Measurements from ENCODE around the gene BABAM1. TPM values are rescaled to one million over a fixed set of nuclear protein-coding genes. Genes with fewer than 3 reads are reported as not detected.

Gene BABAM1
- total RNA-seq, 4 donors from 2014 or later: 54.6 to 66.8 (median 63.7) TPM

DNA sequence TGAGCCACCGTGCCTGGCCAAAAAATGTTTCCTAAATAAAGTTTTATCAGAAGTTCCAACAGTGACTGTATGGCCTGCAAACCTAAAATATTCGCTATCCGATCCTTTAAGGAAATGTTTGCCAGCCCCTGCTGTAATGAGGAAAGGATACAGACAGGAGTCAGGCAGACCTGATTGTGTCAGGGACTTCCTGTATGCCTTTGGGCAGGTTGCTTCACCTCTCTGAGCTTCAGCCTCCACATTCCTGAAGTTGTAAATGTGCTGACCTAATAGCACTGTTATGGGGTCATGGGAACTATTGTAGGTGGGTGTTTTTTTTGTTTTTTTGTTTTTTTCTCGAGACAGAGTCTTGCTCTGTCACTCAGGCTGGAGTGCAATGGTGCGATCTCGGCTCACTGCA lies 29.7 kb downstream of the BABAM1 start:
- 87% methylated on average over 6 of the region's 6 CpGs for WGBS
- H3K4me3 ChIP-seq: no peak overlapping the region
- H3K36me3 ChIP-seq: peaks cover 6% of the 10 kb centered on the region
- no peak for DNase-seq (ENCODE audit: low spot score in 2 of 2)
- H3K27ac ChIP-seq: no peak overlapping the region
- no peaks in the 10 kb centered on the region for H3K27me3 ChIP-seq
- TF ChIP-seq POLR2A (IDR thresholded peaks at IDR 0.05): no peak
- no peak for TF ChIP-seq POLR2AphosphoS5 (IDR thresholded peaks at IDR 0.05)
- peaks cover 16% of the 10 kb centered on the region for H3K4me1 ChIP-seq
- H3K9me3 ChIP-seq: no peaks in the 10 kb centered on the region

DNA sequence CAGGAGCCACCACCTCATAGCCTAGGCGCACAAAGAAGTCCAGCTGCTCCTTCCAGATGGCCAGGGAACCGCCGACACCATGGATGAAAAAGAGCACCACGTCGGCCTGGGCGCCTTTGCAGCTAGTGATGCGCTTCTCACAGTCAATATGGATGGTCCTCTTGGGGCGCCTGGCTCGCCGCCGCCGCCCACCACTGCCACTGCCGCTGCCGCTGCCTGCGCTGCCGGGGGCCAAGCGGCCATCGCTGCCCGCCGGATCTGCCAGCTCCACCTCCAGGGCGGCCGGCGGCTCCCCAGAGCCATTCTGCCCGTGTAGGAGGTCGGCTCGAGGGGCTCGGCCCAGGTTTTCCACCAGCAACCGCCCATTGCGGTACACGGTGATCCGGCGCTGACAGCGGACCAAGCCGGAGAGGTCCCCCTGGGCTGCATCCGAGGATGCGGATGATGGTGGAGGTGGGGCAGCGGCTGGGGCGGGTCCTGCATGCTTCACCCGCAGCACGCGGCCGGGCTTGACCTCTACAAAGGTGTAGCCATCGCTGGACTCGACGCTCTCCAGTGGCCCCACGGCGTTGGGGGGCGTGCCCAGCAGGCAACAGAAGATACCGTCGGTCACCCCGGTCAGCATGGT lies 33.9 kb downstream of the BABAM1 start:
- Histone ChIP-seq H3K36me3 (peaks cover 6% of the 10 kb centered on the region), H3K4me3 (no peak overlapping the region), H3K27ac (no peak overlapping the region), H3K9me3 (no peaks in the 10 kb centered on the region), H3K4me1 (peaks cover 38% of the 10 kb centered on the region), H3K27me3 (no peaks in the 10 kb centered on the region)
- no peak for TF ChIP-seq POLR2A (IDR thresholded peaks at IDR 0.05)
- TF ChIP-seq, protein P1, sequence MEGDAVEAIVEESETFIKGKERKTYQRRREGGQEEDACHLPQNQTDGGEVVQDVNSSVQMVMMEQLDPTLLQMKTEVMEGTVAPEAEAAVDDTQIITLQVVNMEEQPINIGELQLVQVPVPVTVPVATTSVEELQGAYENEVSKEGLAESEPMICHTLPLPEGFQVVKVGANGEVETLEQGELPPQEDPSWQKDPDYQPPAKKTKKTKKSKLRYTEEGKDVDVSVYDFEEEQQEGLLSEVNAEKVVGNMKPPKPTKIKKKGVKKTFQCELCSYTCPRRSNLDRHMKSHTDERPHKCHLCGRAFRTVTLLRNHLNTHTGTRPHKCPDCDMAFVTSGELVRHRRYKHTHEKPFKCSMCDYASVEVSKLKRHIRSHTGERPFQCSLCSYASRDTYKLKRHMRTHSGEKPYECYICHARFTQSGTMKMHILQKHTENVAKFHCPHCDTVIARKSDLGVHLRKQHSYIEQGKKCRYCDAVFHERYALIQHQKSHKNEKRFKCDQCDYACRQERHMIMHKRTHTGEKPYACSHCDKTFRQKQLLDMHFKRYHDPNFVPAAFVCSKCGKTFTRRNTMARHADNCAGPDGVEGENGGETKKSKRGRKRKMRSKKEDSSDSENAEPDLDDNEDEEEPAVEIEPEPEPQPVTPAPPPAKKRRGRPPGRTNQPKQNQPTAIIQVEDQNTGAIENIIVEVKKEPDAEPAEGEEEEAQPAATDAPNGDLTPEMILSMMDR (IDR thresholded peaks at IDR 0.05): no peak
- TF ChIP-seq EP300 (IDR thresholded peaks at IDR 0.05): no peak
- no peak for TF ChIP-seq POLR2AphosphoS5 (IDR thresholded peaks at IDR 0.05)
- 95% methylated on average over 4 of the region's 51 CpGs for WGBS
- no peak for DNase-seq (ENCODE audit: low spot score in 2 of 2)

DNA sequence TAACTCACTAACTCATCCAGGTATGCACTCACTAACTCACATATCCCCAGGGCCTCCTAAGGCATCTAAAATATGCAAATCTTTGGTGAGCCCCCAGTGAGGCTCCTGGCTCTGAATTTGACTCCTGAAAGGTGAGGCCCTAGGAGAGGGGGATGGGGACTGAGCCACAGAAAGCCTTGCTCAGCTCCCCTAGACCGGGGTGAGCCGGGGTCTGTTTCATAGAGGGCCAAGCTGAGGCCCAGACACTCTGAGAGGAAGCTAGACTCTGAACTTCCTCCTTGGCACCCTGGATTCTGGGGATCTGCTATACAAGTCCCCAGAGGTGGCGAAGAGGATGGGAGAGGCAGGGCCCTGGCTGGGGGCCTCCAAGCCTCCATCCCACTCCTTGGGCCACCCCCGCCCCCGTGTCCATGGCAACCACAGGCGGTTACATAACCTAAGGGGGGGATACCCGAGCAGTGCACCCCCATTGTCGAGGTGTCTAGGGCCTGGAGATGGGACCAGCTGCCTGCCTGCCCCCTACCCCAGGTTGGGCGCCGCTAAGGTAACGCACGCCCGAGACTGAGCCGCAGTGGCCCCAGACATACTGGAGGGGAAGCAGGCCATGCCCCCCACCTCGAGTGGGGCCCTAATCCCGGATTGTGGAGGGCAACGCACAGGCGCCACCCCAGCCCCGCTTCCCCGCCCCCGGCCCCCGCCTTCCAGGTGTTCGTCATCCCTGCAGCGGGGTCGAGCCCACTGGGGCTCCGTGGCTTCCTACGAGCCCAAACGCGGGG lies 35.3 kb downstream of the BABAM1 start:
- TF ChIP-seq, protein P1 (IDR thresholded peaks at IDR 0.05): no peak
- no peak for TF ChIP-seq EP300 (IDR thresholded peaks at IDR 0.05)
- TF ChIP-seq POLR2A (IDR thresholded peaks at IDR 0.05): no peak
- no peak for TF ChIP-seq POLR2AphosphoS5 (IDR thresholded peaks at IDR 0.05)
- H3K27ac ChIP-seq: peak overlapping the region; percentile 47
- peaks cover 6% of the 10 kb centered on the region for H3K36me3 ChIP-seq
- H3K4me1 ChIP-seq: peaks cover 50% of the 10 kb centered on the region
- DNase-seq (ENCODE audit: low spot score in 2 of 2): peak in 1 of 2 donors; percentile 70
- H3K9me3 ChIP-seq: no peaks in the 10 kb centered on the region
- H3K27me3 ChIP-seq: no peaks in the 10 kb centered on the region
- peak overlapping the region; percentile 78 for H3K4me3 ChIP-seq
- WGBS: 60% methylated on average over 1 of the region's 29 CpGs

DNA sequence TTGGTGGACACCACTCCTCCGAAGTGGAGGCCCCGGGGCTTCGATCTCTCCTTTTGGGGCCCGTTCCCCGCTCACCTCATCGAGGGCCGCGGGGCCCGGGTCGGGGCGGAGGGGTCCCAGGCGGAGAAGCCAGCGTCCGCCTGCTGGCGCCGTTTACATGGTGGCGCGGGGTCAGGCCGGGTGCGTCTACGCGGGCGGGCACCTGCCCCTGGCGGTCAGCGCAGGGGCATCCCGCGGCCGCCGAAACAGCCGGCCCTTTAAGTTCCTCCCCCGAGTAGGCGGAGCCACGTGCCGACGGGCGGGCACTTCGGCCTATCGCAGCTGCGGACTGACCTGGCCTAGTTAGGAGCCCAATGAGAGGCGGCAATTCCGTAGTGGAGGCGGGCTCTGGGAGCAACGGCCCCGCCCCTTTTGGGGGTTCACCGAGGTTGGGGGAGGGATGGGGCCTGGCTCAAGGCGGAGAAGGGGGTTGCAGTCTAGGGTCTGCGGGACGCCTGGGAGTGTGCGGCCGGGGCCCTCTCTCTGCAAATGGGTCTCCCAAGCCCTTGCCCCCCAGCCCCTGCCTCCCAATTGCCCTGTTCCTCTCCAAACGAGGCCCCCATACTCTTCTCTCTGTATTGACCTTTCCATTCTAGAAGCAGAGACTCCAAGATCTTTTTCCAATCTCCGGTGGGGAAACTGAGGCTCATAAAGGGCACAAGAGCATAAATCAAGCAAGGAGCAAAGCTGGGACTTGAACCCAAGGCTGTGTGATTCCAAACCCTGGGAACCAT lies 36.1 kb downstream of the BABAM1 start, which contains the start of gene ABHD8:
Gene ABHD8 (minus strand): TSS at position 259 of the 773 bp plus-strand sequence. CDS start 1,809 bp downstream, outside the sequence.
- Histone ChIP-seq H3K4me1 (peaks cover 50% of the 10 kb centered on the region), H3K9me3 (no peaks in the 10 kb centered on the region), H3K27me3 (no peaks in the 10 kb centered on the region), H3K4me3 (peak within 1 kb of the TSS; percentile 78), H3K36me3 (peaks cover under 1% of the 10 kb centered on the region), H3K27ac (peak within 1 kb of the TSS; percentile 47)
- WGBS: 6% methylated on average over 10 of the region's 52 CpGs
- TF ChIP-seq, protein P1 (IDR thresholded peaks at IDR 0.05): peak; percentile 40 to 72
- no peak for TF ChIP-seq EP300 (IDR thresholded peaks at IDR 0.05)
- peak; percentile 97 to 98 for DNase-seq (ENCODE audit: low spot score in 2 of 2)

DNA sequence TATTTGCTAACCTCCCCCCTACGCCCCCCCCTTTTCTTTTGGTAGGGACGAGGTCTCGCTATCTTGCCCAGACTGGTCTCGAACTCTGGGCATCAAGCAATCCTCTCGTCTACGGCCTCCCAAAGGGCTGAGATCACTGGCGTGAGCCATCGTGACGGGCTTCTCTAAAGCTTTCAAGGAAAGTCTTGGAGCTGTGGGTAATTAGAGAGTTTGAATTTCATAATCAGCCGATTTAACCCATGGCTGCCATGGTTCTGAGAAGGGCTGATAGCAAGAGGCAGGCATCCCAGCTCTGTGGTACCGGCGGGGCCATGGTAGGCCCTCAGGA lies 36.7 kb downstream of the BABAM1 start:
- no peaks in the 10 kb centered on the region for H3K36me3 ChIP-seq
- H3K4me1 ChIP-seq: peaks cover 54% of the 10 kb centered on the region
- H3K4me3 ChIP-seq: peak overlapping the region; percentile 78
- no peaks in the 10 kb centered on the region for H3K9me3 ChIP-seq
- DNase-seq (ENCODE audit: low spot score in 2 of 2): no peak
- no peaks in the 10 kb centered on the region for H3K27me3 ChIP-seq
- 48% methylated on average over 10 of the region's 12 CpGs for WGBS
- no peak overlapping the region for H3K27ac ChIP-seq
- TF ChIP-seq POLR2AphosphoS5 (IDR thresholded peaks at IDR 0.05) (no peak), EP300 (IDR thresholded peaks at IDR 0.05) (no peak), POLR2A (IDR thresholded peaks at IDR 0.05) (no peak)
- TF ChIP-seq, protein P1 (IDR thresholded peaks at IDR 0.05): no peak

Measured in suprapubic skin (tissue), 4 donors.